HepG2 (cell line): ENCODE measurements around the gene GAS5. TPM values are rescaled to one million over a fixed set of nuclear protein-coding genes. Genes with fewer than 3 reads are reported as not detected.

Experiments used
- CHD2 ChIP-seq: IDR thresholded peaks from 2 replicates; pipeline ENCODE4 v1.6.1; 2011; ENCODE audit warnings: low read depth, low read length, improper control_type of control experiment
- FOSL2 ChIP-seq: sonication (generic); formaldehyde crosslinking; IDR thresholded peaks from 2 replicates; pipeline ENCODE4 v1.4.0; 2020; ENCODE audit warnings: missing genetic modification reagents
- HES4 ChIP-seq: sonication (generic); formaldehyde crosslinking; IDR thresholded peaks from 2 replicates; pipeline ENCODE4 v1.9.0; 2021; ENCODE audit warnings: mild to moderate bottlenecking, missing genetic modification reagents, borderline replicate concordance
- HOXA5 ChIP-seq: sonication (generic); formaldehyde crosslinking; IDR thresholded peaks from 2 replicates; pipeline ENCODE4 v1.4.0; 2020; ENCODE audit warnings: missing genetic modification reagents
- ISX ChIP-seq: sonication (generic); formaldehyde crosslinking; conservative IDR thresholded peaks from 2 replicates; pipeline ENCODE4 v1.5.0; 2020; ENCODE audit warnings: missing genetic modification reagents
- MLX ChIP-seq: IDR thresholded peaks from 2 replicates; pipeline ENCODE4 v1.6.1; 2016
- NR3C1 ChIP-seq: sonication (generic); formaldehyde crosslinking; IDR thresholded peaks from 2 replicates; pipeline ENCODE4 v1.4.0; 2020; ENCODE audit warnings: missing genetic modification reagents
- ONECUT2 ChIP-seq: sonication (generic); formaldehyde crosslinking; IDR thresholded peaks from 2 replicates; pipeline ENCODE4 v1.4.0; 2020; ENCODE audit warnings: missing genetic modification reagents
- PAWR ChIP-seq: sonication (generic); formaldehyde crosslinking; IDR thresholded peaks from 2 replicates; pipeline ENCODE4 v1.4.0; 2020; ENCODE audit warnings: missing genetic modification reagents, mild to moderate bottlenecking, borderline replicate concordance
- PREB ChIP-seq: sonication (generic); formaldehyde crosslinking; IDR thresholded peaks from 2 replicates; pipeline ENCODE4 v1.4.0; 2020; ENCODE audit warnings: missing genetic modification reagents
- SCMH1 ChIP-seq: sonication (generic); formaldehyde crosslinking; IDR thresholded peaks from 2 replicates; pipeline ENCODE4 v1.9.0; 2021; ENCODE audit warnings: missing genetic modification reagents, mild to moderate bottlenecking, borderline replicate concordance
- SIN3B ChIP-seq: fragments of 150-350 bp; IDR thresholded peaks from 2 replicates; pipeline ENCODE4 v1.6.1; 2014; ENCODE audit warnings: low read length
- SP5 ChIP-seq: IDR thresholded peaks from 2 replicates; pipeline ENCODE4 v1.6.1; 2016; ENCODE audit warnings: low read depth, borderline replicate concordance
- STAG1 ChIP-seq: sonication (generic); formaldehyde crosslinking; IDR thresholded peaks from 2 replicates; pipeline ENCODE4 v1.4.0; 2020; ENCODE audit warnings: missing genetic modification reagents
- TARDBP ChIP-seq: sonication (generic); formaldehyde crosslinking; IDR thresholded peaks from 2 replicates; pipeline ENCODE4 v1.8.0; 2022; ENCODE audit warnings: mild to moderate bottlenecking, missing genetic modification reagents
- TCF12 ChIP-seq, 2 experiments: fragments of 450-650 bp in 1 of 2; sonication (generic) in 1 of 2; formaldehyde crosslinking in 1 of 2; IDR thresholded peaks; 2 replicates each; pipeline versions ENCODE4 v1.6.1 to v1.8.0; 2017 to 2022; ENCODE audit warnings: antibody characterized with exemption in 1 of 2, mild to moderate bottlenecking in 1 of 2, missing genetic modification reagents in 1 of 2, moderate library complexity in 1 of 2
- ZBTB21 ChIP-seq: sonication (generic); formaldehyde crosslinking; IDR thresholded peaks from 2 replicates; pipeline ENCODE4 v1.4.0; 2020; ENCODE audit warnings: missing genetic modification reagents
- ZFP90 ChIP-seq: sonication (generic); formaldehyde crosslinking; IDR thresholded peaks from 2 replicates; pipeline ENCODE4 v1.8.0; 2022; ENCODE audit warnings: missing genetic modification reagents, mild to moderate bottlenecking, inconsistent platforms, borderline replicate concordance
- ZFYVE20 ChIP-seq: sonication (generic); formaldehyde crosslinking; IDR thresholded peaks from 2 replicates; pipeline ENCODE4 v1.8.0; 2023; ENCODE audit warnings: low read depth, mild to moderate bottlenecking, moderate library complexity, missing genetic modification reagents, borderline replicate concordance
- ZIK1 ChIP-seq: sonication (generic); formaldehyde crosslinking; IDR thresholded peaks from 2 replicates; pipeline ENCODE4 v1.5.0; 2020; ENCODE audit warnings: mild to moderate bottlenecking, low read depth, missing genetic modification reagents, borderline replicate concordance
- ZNF160 ChIP-seq: sonication (generic); formaldehyde crosslinking; IDR thresholded peaks from 2 replicates; pipeline ENCODE4 v1.8.0; 2022; ENCODE audit warnings: mild to moderate bottlenecking, inconsistent platforms, missing genetic modification reagents
- ZNF224 ChIP-seq: sonication (generic); formaldehyde crosslinking; IDR thresholded peaks from 2 replicates; pipeline ENCODE4 v1.5.0; 2020; ENCODE audit warnings: mild to moderate bottlenecking, missing genetic modification reagents
- ZNF24 ChIP-seq: fragments of 450-650 bp; IDR thresholded peaks from 2 replicates; pipeline ENCODE4 v1.6.1; 2017; ENCODE audit warnings: antibody characterized with exemption, mild to moderate bottlenecking
- ZNF331 ChIP-seq: sonication (generic); formaldehyde crosslinking; IDR thresholded peaks from 2 replicates; pipeline ENCODE4 v1.4.0; 2020; ENCODE audit warnings: missing genetic modification reagents
- ZNF337 ChIP-seq: sonication (generic); formaldehyde crosslinking; IDR thresholded peaks from 2 replicates; pipeline ENCODE4 v1.5.1; 2020; ENCODE audit warnings: missing genetic modification reagents, low read depth, mild to moderate bottlenecking, borderline replicate concordance
- ZNF484 ChIP-seq: sonication (generic); formaldehyde crosslinking; IDR thresholded peaks from 2 replicates; pipeline ENCODE4 v1.5.1; 2020; ENCODE audit warnings: mild to moderate bottlenecking, low read depth, missing genetic modification reagents, borderline replicate concordance
- ZNF558 ChIP-seq: sonication (generic); formaldehyde crosslinking; IDR thresholded peaks from 2 replicates; pipeline ENCODE4 v1.9.0; 2022; ENCODE audit warnings: mild to moderate bottlenecking, missing genetic modification reagents, borderline replicate concordance
- ZZZ3 ChIP-seq: sonication (generic); formaldehyde crosslinking; IDR thresholded peaks from 2 replicates; pipeline ENCODE4 v1.4.0; 2020; ENCODE audit warnings: missing genetic modification reagents, mild to moderate bottlenecking, borderline replicate concordance
- polyA plus RNA-seq, 8 experiments: library from polyadenylated mRNA; depleted of rRNA in 3 of 8; stranded (reverse) in 7 of 8; unstranded in 1 of 8; fragments of >200 nt; fragmentation: Illumina TruSeq in 4 of 8; extraction: Trizol in 4 of 8; gene quantifications; 2 replicates each; pipeline versions ENCODE4 v1.2.1 to v1.2.3, GENCODE V29; 2011 to 2016; ENCODE audit warnings: low read depth in 4 of 8, missing spikeins in 1 of 8, mixed read lengths in 1 of 8; ENCODE audit not compliant: insufficient read depth in 1 of 8
- total RNA-seq, 5 experiments: library from RNA; depleted of rRNA; stranded (reverse); fragments of >200 nt; fragmentation: Illumina TruSeq; extraction: Trizol; gene quantifications; 2 replicates each; pipeline ENCODE4 v1.2.3, GENCODE V29; 2016; ENCODE audit warnings: low read depth in 1 of 5
- TF ChIP-seq, protein P1 (sequence below): IDR thresholded peaks from 2 replicates; pipeline ENCODE4 v1.6.1; 2016; ENCODE audit warnings: missing compliant biosample characterization, missing genetic modification reagents, borderline replicate concordance

Gene GAS5
- total and polyA plus RNA-seq, 2 of the 13 experiments (the other 11 are each of a cell fraction or from before 2014, with no cell fraction given) = 352 to 738 TPM

DNA sequence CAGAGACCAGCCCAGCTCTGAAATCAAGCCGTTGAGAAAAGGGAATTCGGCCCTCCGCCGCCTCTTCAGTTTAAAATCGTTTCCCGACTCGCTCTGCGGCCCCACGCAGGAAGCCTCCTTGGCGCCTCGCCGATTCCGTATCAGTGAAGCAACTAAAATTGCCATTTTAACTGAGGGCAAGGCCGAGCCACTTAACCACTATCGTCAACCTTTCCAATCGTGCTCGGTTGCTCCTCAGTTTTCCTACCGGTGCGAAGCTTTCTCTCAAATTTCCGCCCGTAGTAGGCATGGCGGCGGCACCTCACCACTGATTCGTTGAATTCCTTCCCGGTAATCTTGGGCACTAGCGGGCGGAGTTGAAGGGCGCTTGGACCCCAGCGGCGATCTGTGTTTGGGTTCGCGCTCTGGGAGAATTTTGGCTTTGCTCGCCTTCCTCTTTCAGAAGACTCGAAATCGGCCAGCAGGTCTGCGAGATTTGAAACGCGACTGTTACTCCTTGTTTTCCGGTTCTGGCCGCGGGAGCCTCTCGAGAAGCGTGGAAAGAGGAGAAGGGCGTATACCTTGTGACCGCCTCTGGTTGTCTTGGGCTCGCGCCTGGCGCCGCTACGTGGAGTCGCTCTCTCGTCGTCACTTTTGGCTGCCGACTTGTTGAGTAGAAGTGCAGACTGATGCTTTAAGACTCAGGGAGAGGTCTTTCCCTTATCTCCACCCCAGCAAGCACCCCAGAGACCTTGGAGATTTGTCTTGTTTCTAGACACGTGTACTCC lies 43.3 kb downstream of the GAS5 start, which contains the start of the genes CENPL and DARS2 (continued):
- TF ChIP-seq ZIK1 (no peak), HES4 (CRISPR knock-in tag) (0 out of 2 replicates have a peak, but pooled peaks have one; percentile 27), ZFP90 (CRISPR knock-in tag) (no peak), ZFYVE20 (CRISPR knock-in tag) (no peak), ZNF224 (no peak), ZNF484 (CRISPR knock-in tag) (no peak), STAG1 (CRISPR knock-in tag) (no peak), ZNF331 (CRISPR knock-in tag) (no peak; the same call in 1 of the 2 replicates), ZNF337 (CRISPR knock-in tag) (no peak), FOSL2 (CRISPR knock-in tag) (peak; percentile 6; the same call in 1 of the 2 replicates), ONECUT2 (no peak), PAWR (no peak), SIN3B (peak; percentile 89), SCMH1 (CRISPR knock-in tag) (no peak), ISX (CRISPR knock-in tag) (no peak), TARDBP (peak; percentile 67; the same call in 1 of the 2 replicates), ZNF558 (no peak), ZBTB21 (CRISPR knock-in tag) (0 out of 2 replicates have a peak, but pooled peaks have one; percentile 10), ZNF160 (CRISPR knock-in tag) (no peak), ZZZ3 (no peak; the same call in 1 of the 2 replicates), HOXA5 (CRISPR knock-in tag) (peak; percentile 37; the same call in 1 of the 2 replicates), NR3C1 (CRISPR knock-in tag) (no peak), TCF12 (IDR thresholded peaks at IDR 0.05) (no peak), TCF12 (CRISPR knock-in tag; IDR thresholded peaks at IDR 0.05) (0 out of 2 replicates have a peak, but pooled peaks have one; percentile 62), PREB (CRISPR knock-in tag) (no peak), ZNF24 (no peak), MLX (CRISPR knock-in tag) (no peak; the same call in 1 of the 2 replicates), SP5 (CRISPR knock-in tag) (peak; percentile 1; the same call in 1 of the 2 replicates), CHD2 (peak; percentile 51; the same call in 1 of the 2 replicates)
- TF ChIP-seq, protein P1, sequence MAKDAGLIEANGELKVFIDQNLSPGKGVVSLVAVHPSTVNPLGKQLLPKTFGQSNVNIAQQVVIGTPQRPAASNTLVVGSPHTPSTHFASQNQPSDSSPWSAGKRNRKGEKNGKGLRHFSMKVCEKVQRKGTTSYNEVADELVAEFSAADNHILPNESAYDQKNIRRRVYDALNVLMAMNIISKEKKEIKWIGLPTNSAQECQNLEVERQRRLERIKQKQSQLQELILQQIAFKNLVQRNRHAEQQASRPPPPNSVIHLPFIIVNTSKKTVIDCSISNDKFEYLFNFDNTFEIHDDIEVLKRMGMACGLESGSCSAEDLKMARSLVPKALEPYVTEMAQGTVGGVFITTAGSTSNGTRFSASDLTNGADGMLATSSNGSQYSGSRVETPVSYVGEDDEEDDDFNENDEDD (CRISPR knock-in tag) = peak; percentile 97
